H9 (cell line): ENCODE measurements around the gene TCP11L1. TPM values are rescaled to one million over a fixed set of nuclear protein-coding genes. Genes with fewer than 3 reads are reported as not detected.
"Not testable (repeated sequence)": the region's sequence is repeated elsewhere in the genome, so short reads cannot be mapped to it uniquely, and the experiment has no call there.

Experiments
- DNase-seq: peaks from one replicate; pipeline ENCODE4 v3.0.0-alpha.2; 2017
- H2AFZ ChIP-seq: one replicate; pipeline ENCODE4 v1.6.1; 2013; ENCODE audit warnings: mild to moderate bottlenecking, low read length, control low read depth, moderate library complexity
- H2AK5ac ChIP-seq: 2 replicates; pipeline ENCODE4 v1.6.1; 2013; ENCODE audit warnings: low read length, control low read depth, mixed read lengths; ENCODE audit not compliant: insufficient read length
- H2BK120ac ChIP-seq: one replicate; pipeline ENCODE4 v1.6.1; 2013; ENCODE audit warnings: low read depth, mild to moderate bottlenecking, low read length, control low read depth, inconsistent platforms; ENCODE audit not compliant: poor library complexity, severe bottlenecking
- H2BK12ac ChIP-seq: 2 replicates; pipeline ENCODE4 v1.6.1; 2013; ENCODE audit warnings: low read length, control low read depth, mixed read lengths, low read depth; ENCODE audit not compliant: insufficient read length
- H2BK15ac ChIP-seq: 2 replicates; pipeline ENCODE4 v1.6.1; 2013; ENCODE audit warnings: low read depth, low read length, control low read depth
- H2BK20ac ChIP-seq: one replicate; pipeline ENCODE4 v1.6.1; 2013; ENCODE audit warnings: low read depth, mild to moderate bottlenecking, low read length, control low read depth, inconsistent platforms; ENCODE audit not compliant: poor library complexity, severe bottlenecking
- H2BK5ac ChIP-seq: 2 replicates; pipeline ENCODE4 v1.6.1; 2013; ENCODE audit warnings: low read length, control low read depth, mixed read lengths; ENCODE audit not compliant: insufficient read length
- H3K14ac ChIP-seq: 2 replicates; pipeline ENCODE4 v1.6.1; 2013; ENCODE audit warnings: low read length, control low read depth; ENCODE audit not compliant: insufficient read depth
- H3K18ac ChIP-seq: 2 replicates; pipeline ENCODE4 v1.6.1; 2013; ENCODE audit warnings: low read depth, mild to moderate bottlenecking, mixed read lengths, low read length, control low read depth; ENCODE audit not compliant: insufficient read length
- H3K23ac ChIP-seq: 2 replicates; pipeline ENCODE4 v1.6.1; 2013; ENCODE audit warnings: low read length, control low read depth, mixed read lengths, low read depth; ENCODE audit not compliant: insufficient read length
- H3K23me2 ChIP-seq: 2 replicates; pipeline ENCODE4 v1.6.1; 2013; ENCODE audit warnings: low read depth, mild to moderate bottlenecking, mixed read lengths, low read length, control low read depth; ENCODE audit not compliant: insufficient read length, poor library complexity, severe bottlenecking
- H3K27ac ChIP-seq: 2 replicates; pipeline ENCODE4 v1.5.1; 2013; ENCODE audit warnings: low read length, control low read depth, mixed read lengths, low read depth; ENCODE audit not compliant: insufficient read length
- H3K27me3 ChIP-seq: 2 replicates; pipeline ENCODE4 v1.6.1; 2013; ENCODE audit warnings: low read length, control low read depth, inconsistent platforms; ENCODE audit not compliant: insufficient read depth
- H3K4ac ChIP-seq: 2 replicates; pipeline ENCODE4 v1.6.1; 2013; ENCODE audit warnings: low read depth, mild to moderate bottlenecking, control low read depth, inconsistent platforms, low read length, moderate library complexity
- H3K4me1 ChIP-seq: 2 replicates; pipeline ENCODE4 v1.6.1; 2013; ENCODE audit warnings: low read length, control low read depth, inconsistent platforms; ENCODE audit not compliant: insufficient read depth
- H3K4me2 ChIP-seq: 2 replicates; pipeline ENCODE4 v1.6.1; 2013; ENCODE audit warnings: low read length, control low read depth, mixed read lengths; ENCODE audit not compliant: insufficient read length, insufficient read depth
- H3K56ac ChIP-seq: 2 replicates; pipeline ENCODE4 v1.6.1; 2013; ENCODE audit warnings: low read depth, mild to moderate bottlenecking, mixed read lengths, low read length, control low read depth; ENCODE audit not compliant: insufficient read length
- H3K79me1 ChIP-seq: 2 replicates; pipeline ENCODE4 v1.6.1; 2013; ENCODE audit warnings: low read depth, mild to moderate bottlenecking, moderate library complexity, low read length, control low read depth, inconsistent platforms; ENCODE audit not compliant: insufficient read depth, poor library complexity, severe bottlenecking
- H3K79me2 ChIP-seq: 2 replicates; pipeline ENCODE4 v1.6.1; 2013; ENCODE audit warnings: low read length, control low read depth, inconsistent platforms; ENCODE audit not compliant: insufficient read depth
- H3K9ac ChIP-seq: 2 replicates; pipeline ENCODE4 v1.6.1; 2013; ENCODE audit warnings: low read length, control low read depth, mixed read lengths; ENCODE audit not compliant: insufficient read length; ENCODE audit errors: extremely low read depth
- H3K9me3 ChIP-seq: one replicate; pipeline ENCODE4 v1.6.1; 2013; ENCODE audit warnings: low read depth, low read length, inconsistent platforms; ENCODE audit not compliant: control insufficient read depth
- H3T11ph ChIP-seq: one replicate; pipeline ENCODE4 v1.6.1; 2013; ENCODE audit warnings: mild to moderate bottlenecking, low read length, control low read depth, inconsistent platforms
- H4K20me1 ChIP-seq: one replicate; pipeline ENCODE4 v1.6.1; 2013; ENCODE audit not compliant: control insufficient read depth, insufficient read length, insufficient read depth
- H4K5ac ChIP-seq: 2 replicates; pipeline ENCODE4 v1.6.1; 2013; ENCODE audit warnings: low read depth, mild to moderate bottlenecking, mixed read lengths, low read length, control low read depth; ENCODE audit not compliant: insufficient read length
- H4K8ac ChIP-seq: replicated peaks from 2 replicates; pipeline ENCODE4 v1.6.1; 2013; ENCODE audit warnings: low read length, control low read depth, mixed read lengths, low read depth; ENCODE audit not compliant: insufficient read length
- H4K91ac ChIP-seq: 2 replicates; pipeline ENCODE4 v1.6.1; 2013; ENCODE audit warnings: low read depth, mild to moderate bottlenecking, moderate library complexity, mixed read lengths, low read length, control low read depth; ENCODE audit not compliant: insufficient read length
- H3K27ac Mint-ChIP-seq, 3 experiments: 2 replicates in 2 of 3; 3 replicates in 1 of 3; pipeline ENCODE4 v1.8.0; 2020 to 2021; ENCODE audit warnings: mixed read lengths in 3 of 3, mild to moderate bottlenecking in 1 of 3, moderate library complexity in 1 of 3
- H3K27me3 Mint-ChIP-seq: 2 replicates; pipeline ENCODE4 v1.8.0; 2021; ENCODE audit warnings: low read depth, mild to moderate bottlenecking, moderate library complexity, mixed read lengths
- H3K36me3 Mint-ChIP-seq, 3 experiments: 2 replicates in 2 of 3; 3 replicates in 1 of 3; pipeline ENCODE4 v1.8.0; 2020 to 2021; ENCODE audit warnings: low read depth in 3 of 3, mixed read lengths in 3 of 3; ENCODE audit not compliant: insufficient read depth in 1 of 3
- H3K4me1 Mint-ChIP-seq, 2 experiments: 2 replicates each; pipeline ENCODE4 v1.8.0; 2020; ENCODE audit warnings: mixed read lengths in 2 of 2
- H3K4me3 Mint-ChIP-seq, 2 experiments: 2 replicates in 1 of 2; 3 replicates in 1 of 2; pipeline ENCODE4 v1.8.0; 2020 to 2021; ENCODE audit warnings: mild to moderate bottlenecking in 2 of 2, mixed read lengths in 2 of 2, moderate library complexity in 1 of 2
- H3K9me3 Mint-ChIP-seq, 2 experiments: 2 replicates in 1 of 2; 3 replicates in 1 of 2; pipeline ENCODE4 v1.8.0; 2020; ENCODE audit warnings: mild to moderate bottlenecking in 2 of 2, mixed read lengths in 2 of 2, moderate library complexity in 1 of 2
- CTCF ChIP-seq: fragments of 200-600 bp; sonication (generic); conservative IDR thresholded peaks from 3 replicates; pipeline ENCODE4 v1.8.0; 2021; ENCODE audit warnings: antibody characterized with exemption, mild to moderate bottlenecking
- WGBS: extraction: QIAGEN DNeasy Blood & Tissue Kit; methylation state at CpG from one replicate; pipeline ENCODE4 v1.1.7; 2013; ENCODE audit warnings: missing lambda C conversion rate, low lambda C conversion rate, mixed read lengths; ENCODE audit not compliant: insufficient read length; ENCODE audit errors: extremely low coverage; 5-methylcytosine and 5-hydroxymethylcytosine counted together
- total RNA-seq: library from RNA; stranded (reverse); gene quantifications from 2 replicates; pipeline ENCODE4 v1.2.1, GENCODE V29; 2021

TCP11L1 gene
- total RNA-seq, 1 experiment from 2014 or later = 20.3 TPM

- H3K14ac ChIP-seq = no peak overlapping the region
- peak overlapping the region; percentile 7 for H3K27ac ChIP-seq
- no peaks in the 10 kb centered on the region for H3K23me2 ChIP-seq
- H2AFZ ChIP-seq = no peak overlapping the region
- Mint-ChIP-seq H3K27me3 (no peaks in the 10 kb centered on the region), H3K27ac (peak overlapping the region in 1 of 3 experiments; percentile 43; a peak in 2 of 7 replicates), H3K4me3 (no peak overlapping the region), H3K9me3 (no peaks in the 10 kb centered on the region), H3K36me3 (peaks cover 0 to 4% (median 0%) of the 10 kb centered on the region in 3 experiments; a peak in 1 of 7 replicates), H3K4me1 (peaks cover 2 to 14% of the 10 kb centered on the region in 2 experiments)
- no peak overlapping the region for H2BK20ac ChIP-seq
- no peak overlapping the region for H3K4ac ChIP-seq
- no peak overlapping the region for H2BK15ac ChIP-seq
- H4K20me1 ChIP-seq = no peaks in the 10 kb centered on the region
- no peaks in the 10 kb centered on the region for H3K27me3 ChIP-seq
- no peak for TF ChIP-seq CTCF
- H4K8ac ChIP-seq = no peak overlapping the region
- no peak for DNase-seq
- H3K79me2 ChIP-seq = no peaks in the 10 kb centered on the region
- H3K9me3 ChIP-seq = no peaks in the 10 kb centered on the region
- no peak overlapping the region for H3K4me2 ChIP-seq
- no peak overlapping the region for H2BK12ac ChIP-seq
- H3K56ac ChIP-seq = no peak overlapping the region
- no peak overlapping the region for H3K18ac ChIP-seq
- H3K4me1 ChIP-seq = no peaks in the 10 kb centered on the region
- H4K5ac ChIP-seq = no peak overlapping the region
- no peak overlapping the region for H2AK5ac ChIP-seq
- no peak overlapping the region for H3K23ac ChIP-seq
- H2BK120ac ChIP-seq = no peak overlapping the region
- no peak overlapping the region for H3K9ac ChIP-seq
- no peak overlapping the region for H4K91ac ChIP-seq
- no peaks in the 10 kb centered on the region for H3K79me1 ChIP-seq
- no peak overlapping the region for H3T11ph ChIP-seq
- H2BK5ac ChIP-seq = no peak overlapping the region
Observed at GRCh38 chr11:33116535-33116934, 77.2 kb downstream of the TCP11L1 start.

- not testable (repeated sequence) for H4K5ac ChIP-seq, H2BK5ac ChIP-seq, H3K9me3 Mint-ChIP-seq, H3K4ac ChIP-seq, H2AK5ac ChIP-seq, H2AFZ ChIP-seq, H3K27ac ChIP-seq, H3K4me2 ChIP-seq, H4K8ac ChIP-seq, H3K4me1 ChIP-seq, H3K56ac ChIP-seq, H3K23me2 ChIP-seq, H2BK12ac ChIP-seq, H3K79me1 ChIP-seq, H3K27me3 ChIP-seq, H3T11ph ChIP-seq, H4K20me1 ChIP-seq, H3K14ac ChIP-seq, H2BK15ac ChIP-seq, H2BK120ac ChIP-seq, H3K9me3 ChIP-seq, H3K79me2 ChIP-seq, H2BK20ac ChIP-seq, H3K18ac ChIP-seq, H3K27me3 Mint-ChIP-seq, H3K23ac ChIP-seq, H3K9ac ChIP-seq, H4K91ac ChIP-seq
- DNase-seq = peak; percentile 46
- Mint-ChIP-seq H3K27ac (peak overlapping the region; percentile 89 to 96 (median 94); a peak in 6 of 7 replicates), H3K36me3 (peaks cover 0 to 15% (median 13%) of the 10 kb centered on the region in 3 experiments; a peak in 6 of 7 replicates), H3K4me1 (peaks cover 21 to 23% of the 10 kb centered on the region in 2 experiments), H3K4me3 (peak overlapping the region in 1 of 2 experiments; percentile 20; a peak in 1 of 5 replicates)
- WGBS = no CpG with 5 or more reads among the region's 1 CpG
Observed at GRCh38 chr11:33122696-33123095, 83.3 kb downstream of the TCP11L1 start.
